ENCODE measurements around the gene TRPV3. TPM values are rescaled to one million over a fixed set of nuclear protein-coding genes. Genes with fewer than 3 reads are reported as not detected.
"Not testable (repeated sequence)": the region's sequence is repeated elsewhere in the genome, so short reads cannot be mapped to it uniquely, and the experiment has no call there.

TRPV3 gene
- total RNA-seq, 1 donor: 1.5 TPM

DNA sequence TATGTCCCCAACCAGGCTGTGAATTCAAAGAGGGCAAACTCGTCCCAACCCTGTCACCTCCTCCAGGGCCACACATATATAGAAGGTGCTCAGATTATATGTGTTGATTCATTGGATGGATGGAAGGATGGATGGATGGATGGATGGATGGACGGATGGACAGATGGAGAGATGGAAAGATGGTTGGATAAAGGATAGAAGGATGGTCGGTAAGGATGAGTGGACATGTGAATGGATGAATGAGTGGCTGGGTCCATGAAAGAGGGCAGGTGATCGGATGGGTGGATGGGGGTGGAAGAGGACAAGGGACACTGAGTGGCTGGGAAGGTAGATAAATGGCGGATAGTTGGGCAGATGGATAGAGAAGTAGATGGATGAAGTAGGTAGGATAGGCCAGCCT is 30.1 kb downstream of the TRPV3 start:
- no peak for DNase-seq (ENCODE audit: low read depth)
- H3K4me3 ChIP-seq (ENCODE audit: low read depth, low read length): no peak overlapping the region
- TF ChIP-seq, protein P1, sequence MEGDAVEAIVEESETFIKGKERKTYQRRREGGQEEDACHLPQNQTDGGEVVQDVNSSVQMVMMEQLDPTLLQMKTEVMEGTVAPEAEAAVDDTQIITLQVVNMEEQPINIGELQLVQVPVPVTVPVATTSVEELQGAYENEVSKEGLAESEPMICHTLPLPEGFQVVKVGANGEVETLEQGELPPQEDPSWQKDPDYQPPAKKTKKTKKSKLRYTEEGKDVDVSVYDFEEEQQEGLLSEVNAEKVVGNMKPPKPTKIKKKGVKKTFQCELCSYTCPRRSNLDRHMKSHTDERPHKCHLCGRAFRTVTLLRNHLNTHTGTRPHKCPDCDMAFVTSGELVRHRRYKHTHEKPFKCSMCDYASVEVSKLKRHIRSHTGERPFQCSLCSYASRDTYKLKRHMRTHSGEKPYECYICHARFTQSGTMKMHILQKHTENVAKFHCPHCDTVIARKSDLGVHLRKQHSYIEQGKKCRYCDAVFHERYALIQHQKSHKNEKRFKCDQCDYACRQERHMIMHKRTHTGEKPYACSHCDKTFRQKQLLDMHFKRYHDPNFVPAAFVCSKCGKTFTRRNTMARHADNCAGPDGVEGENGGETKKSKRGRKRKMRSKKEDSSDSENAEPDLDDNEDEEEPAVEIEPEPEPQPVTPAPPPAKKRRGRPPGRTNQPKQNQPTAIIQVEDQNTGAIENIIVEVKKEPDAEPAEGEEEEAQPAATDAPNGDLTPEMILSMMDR (IDR thresholded peaks at IDR 0.05; ENCODE audit: insufficient read depth, low read length): no peak

DNA sequence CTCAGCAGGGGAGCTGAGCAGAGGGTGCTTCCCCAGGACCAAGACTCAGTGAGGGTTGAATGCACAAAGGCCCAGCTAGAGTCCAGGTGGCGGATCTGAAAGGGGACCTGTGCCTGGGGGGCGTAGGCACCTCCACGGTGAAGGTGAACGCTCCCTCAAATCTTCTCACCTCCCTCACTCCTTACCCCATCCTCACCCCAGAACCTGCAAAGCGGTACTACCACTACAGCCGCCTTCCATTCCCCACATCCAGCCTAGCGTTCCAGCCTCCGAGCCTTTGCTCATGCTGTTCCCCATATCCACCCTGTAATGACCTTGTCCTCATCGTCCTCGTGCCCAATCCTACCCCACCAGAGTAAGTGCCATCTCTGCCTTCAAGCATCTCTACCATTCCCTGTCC is 30.6 kb downstream of the TRPV3 start:
- no peak overlapping the region for H3K4me3 ChIP-seq (ENCODE audit: low read depth, low read length)
- no peak for DNase-seq (ENCODE audit: low read depth)
- TF ChIP-seq, protein P1 (IDR thresholded peaks at IDR 0.05; ENCODE audit: insufficient read depth, low read length): no peak

DNA sequence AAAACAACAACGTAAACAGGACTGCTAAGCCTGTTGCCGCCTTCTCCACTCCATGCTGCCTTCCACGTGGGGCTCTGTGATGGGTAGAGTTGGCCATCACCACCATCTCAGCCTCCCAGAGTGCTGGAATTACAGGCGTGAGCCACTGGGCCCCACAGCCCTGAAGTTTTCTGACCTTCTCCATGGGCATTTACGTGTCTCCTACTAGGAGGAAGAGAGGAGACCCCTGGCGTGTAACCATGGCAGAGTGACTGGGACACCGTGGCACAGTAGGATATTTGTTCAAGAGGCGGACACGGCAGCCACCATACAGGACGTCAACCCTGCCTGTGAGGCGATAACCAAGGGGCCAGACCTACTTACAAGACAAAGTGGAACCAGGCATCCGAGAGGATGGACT is 31.1 kb downstream of the TRPV3 start:
- DNase-seq (ENCODE audit: low read depth): no peak
- TF ChIP-seq, protein P1 (IDR thresholded peaks at IDR 0.05; ENCODE audit: insufficient read depth, low read length): no peak
- no peak overlapping the region for H3K4me3 ChIP-seq (ENCODE audit: low read depth, low read length)

DNA sequence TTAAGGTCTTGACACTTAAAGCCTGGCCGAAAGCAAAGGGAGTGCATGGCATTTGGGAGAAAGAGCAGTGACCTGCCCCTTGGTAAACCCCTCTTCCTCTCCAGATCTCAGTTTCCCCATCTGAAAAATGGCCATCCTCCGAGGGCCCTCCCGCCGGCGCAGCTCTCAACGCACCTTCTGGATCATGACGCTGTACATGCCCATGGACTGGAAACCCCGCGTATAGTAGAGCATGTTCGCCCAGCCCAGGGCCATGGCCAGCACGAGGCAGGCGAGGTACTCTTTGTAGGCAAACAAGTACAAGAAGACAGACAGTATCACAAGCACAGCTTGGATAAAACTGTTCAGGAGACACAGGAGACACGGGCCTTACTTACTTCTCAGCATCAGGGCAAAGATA is 33.6 kb downstream of the TRPV3 start:
- DNase-seq (ENCODE audit: low read depth): no peak
- no peak overlapping the region for H3K4me3 ChIP-seq (ENCODE audit: low read depth, low read length)
- TF ChIP-seq, protein P1 (IDR thresholded peaks at IDR 0.05; ENCODE audit: insufficient read depth, low read length): no peak

DNA sequence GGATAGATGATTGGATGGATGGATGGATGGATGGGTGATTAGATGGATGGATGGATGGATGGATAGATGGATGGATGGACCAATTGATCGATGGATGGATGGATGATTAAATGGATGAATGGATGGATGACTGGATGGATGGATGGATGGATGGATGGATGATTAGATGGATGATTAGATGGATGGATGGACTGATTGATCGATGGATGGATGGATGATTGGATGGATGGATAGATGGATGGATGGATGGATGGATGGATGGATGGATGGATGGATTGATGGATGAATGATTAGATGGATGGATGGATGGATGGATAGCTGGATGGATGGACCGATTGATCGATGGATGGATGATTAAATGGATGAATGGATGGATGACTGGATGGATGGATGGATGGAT is 38.1 kb downstream of the TRPV3 start:
- not testable (repeated sequence) for H3K4me3 ChIP-seq (ENCODE audit: low read depth, low read length); DNase-seq (ENCODE audit: low read depth)

DNA sequence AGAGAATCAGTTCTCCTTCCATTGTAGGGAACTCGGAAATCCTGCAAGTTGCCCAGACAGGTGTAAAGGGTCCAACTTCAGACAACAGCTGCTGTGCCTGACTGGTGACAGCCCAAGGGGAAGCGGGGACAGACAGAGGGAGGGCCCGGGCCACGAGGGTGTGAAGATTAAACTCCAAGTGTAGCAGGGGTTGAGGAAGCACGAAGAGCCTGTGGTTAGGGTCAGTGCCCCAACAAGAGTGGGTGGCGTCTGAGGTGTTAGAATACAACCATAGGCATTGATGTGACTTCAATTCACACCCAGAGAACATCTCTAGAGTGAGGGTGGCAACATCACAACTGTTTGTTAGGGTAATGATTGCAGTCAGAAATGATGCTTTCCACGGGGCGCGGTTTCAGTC is 42.7 kb downstream of the TRPV3 start:
- DNase-seq (ENCODE audit: low read depth): no peak
- H3K4me3 ChIP-seq (ENCODE audit: low read depth, low read length): no peak overlapping the region
- TF ChIP-seq, protein P1 (IDR thresholded peaks at IDR 0.05; ENCODE audit: insufficient read depth, low read length): no peak

DNA sequence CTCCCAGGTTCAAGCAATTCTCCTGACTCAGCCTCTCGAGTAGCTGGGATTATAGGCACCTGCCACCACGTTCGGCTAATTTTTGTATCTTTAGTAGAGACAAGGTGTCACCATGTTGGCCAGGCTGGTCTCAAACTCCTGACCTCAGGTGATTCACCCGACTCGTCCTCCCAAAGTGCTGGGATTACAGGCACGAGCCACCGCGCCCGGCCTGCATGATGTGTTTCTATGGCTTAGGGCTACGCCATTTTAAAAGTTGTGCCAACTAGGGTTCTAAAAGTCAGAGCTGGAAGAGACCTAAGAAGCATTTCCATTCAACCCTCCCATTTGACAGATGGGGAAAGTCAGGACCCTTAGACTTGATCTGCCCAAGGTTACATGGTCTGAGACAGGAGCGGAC is 43.4 kb downstream of the TRPV3 start:
- DNase-seq (ENCODE audit: low read depth); H3K4me3 ChIP-seq (ENCODE audit: low read depth, low read length): not testable (repeated sequence)

DNA sequence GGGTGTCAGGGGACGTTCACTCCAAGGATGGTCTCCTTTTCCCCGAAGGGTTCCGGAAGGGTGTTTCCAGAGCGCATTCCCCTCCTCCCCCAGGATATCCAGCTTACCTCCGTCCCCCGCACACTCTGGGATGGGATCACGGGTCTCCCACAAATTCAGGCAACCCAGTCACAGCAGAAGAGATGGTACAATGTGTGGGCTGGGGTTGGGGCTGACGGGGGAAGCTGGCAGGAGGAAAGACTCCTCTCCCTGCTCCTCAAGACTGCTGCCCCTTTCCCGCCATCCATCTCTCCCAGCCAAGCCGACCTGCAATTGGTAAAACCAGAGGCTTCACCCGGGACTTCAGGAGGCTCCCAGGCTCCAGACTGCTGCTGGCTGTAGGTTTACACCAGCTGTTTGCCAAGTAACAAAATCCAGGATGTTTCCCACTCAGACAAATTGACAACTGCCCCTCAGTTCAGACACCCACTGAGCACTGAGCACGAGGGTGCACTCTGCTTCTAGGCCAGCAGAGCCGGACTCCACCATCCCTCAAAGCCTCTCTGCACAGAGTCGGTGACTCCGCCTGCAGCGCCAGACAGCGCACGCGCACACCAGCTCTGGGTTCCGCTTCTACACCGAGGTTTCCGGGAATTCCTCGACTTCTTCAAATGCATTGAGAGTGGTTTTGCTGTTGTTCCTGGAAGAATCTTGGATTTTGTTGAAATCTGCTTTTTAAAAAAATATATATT is 44.1 kb downstream of the TRPV3 start:
- no peak for DNase-seq (ENCODE audit: low read depth)
- TF ChIP-seq, protein P1 (IDR thresholded peaks at IDR 0.05; ENCODE audit: insufficient read depth, low read length): no peak
- H3K4me3 ChIP-seq (ENCODE audit: low read depth, low read length): no peak overlapping the region
